Epidermal melanocyte (primary cell): ENCODE data around the gene ALPI.
"Not testable (repeated sequence)": the region's sequence is repeated elsewhere in the genome, so short reads cannot be mapped to it uniquely, and the experiment has no call there.

Experiments used
- DNase-seq: peaks from one replicate; pipeline ENCODE4 v3.0.0; 2011; ENCODE audit warnings: low spot score; ENCODE audit not compliant: insufficient read length

The ALPI gene

DNA sequence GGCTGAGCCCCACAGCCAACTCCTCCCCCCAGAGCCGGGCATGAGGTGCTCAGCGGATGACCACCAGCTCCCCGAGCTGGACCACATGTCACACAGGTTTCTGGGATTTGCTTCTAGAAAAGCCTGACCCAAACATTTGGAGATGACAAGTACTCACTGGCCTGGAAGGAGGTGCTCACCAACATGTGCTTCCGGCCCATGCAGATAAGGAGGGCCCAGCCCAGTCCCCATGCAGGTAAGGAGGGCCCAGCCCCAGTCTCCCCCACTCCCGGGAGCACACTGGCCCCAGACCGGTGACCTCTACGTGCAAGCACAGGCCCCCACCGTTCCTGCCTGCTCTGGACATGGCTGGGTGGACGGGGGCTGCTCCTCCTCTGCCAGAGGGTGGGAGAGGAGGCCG lies 14.0 kb upstream of the ALPI start:
- DNase-seq, result not testable (repeated sequence)

DNA sequence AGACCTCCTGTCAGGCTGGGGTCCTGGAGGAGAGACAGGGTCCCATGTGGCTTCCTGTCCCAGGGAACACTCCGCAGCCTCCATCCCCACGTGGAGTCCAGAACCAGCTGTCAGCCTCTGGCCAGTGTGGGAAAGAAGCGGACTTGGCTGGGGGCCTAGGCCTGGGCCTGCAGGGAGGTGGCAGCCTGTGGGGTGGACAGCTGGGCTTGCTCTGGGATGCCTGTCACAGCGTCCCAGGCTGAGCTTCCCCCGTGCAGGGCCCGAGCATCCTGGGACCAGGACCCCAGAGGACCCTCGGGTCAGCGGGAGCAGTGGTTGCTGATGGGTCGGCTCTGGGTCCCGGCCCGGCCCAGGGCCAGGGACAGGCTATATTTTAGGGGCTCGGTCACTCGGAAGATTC lies 13.5 kb upstream of the ALPI start:
- not testable (repeated sequence) for DNase-seq

DNA sequence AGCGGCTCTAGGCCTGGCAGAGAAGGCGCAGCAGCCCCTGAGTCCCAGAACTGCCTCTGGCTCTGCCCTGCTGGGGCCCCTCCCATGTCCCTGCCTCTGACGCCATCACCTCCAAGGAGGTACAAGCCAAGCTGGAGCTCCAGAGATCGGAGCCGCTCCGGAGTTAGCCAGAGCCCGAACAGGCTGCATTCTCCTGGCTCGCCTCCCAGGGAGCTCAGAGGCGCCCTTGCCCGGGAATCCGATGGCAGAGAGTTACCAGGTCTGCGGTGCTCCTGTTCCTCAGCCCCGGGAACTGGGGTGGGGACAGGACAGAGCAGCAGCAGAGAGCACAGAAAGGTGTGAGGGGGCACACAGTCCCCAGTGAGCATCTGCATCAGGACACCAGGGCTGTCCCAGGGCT lies 12.9 kb upstream of the ALPI start:
- not testable (repeated sequence) for DNase-seq

DNA sequence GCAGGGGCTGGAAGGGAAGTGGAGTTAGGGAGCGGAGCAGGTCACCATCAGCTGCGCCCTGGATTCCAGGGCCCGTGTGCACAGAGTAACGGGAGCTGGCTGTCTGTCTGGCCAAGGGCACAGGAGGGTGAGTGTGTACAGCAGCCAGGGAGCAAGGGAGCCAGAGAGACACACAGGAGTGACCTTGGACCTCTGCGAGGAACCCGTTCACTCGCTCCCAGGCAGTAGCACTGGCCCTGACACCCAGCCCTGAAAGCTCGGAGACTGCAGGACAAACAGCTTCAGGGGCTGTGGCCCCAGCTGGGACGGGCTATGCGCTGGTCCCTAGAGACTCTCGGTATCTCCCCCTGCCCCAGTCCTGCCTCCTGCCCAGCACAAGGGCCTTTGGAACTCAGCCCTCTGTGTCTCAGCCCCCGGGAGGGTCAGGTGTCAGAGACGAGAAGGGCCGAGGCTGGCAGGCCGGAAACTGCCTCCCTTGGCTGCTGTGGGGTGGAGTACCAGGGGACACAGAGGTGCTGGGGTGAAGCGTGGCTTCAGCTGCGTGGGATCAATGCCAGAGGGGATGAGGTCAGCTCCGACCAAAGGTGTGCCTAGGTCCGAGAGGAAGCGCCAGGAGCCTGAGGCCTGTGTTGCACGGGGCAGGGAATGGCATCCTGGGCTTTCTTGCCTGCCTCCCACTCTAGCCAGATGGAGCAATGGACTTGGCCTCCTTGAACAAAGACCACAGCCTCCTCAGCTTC lies 12.1 kb upstream of the ALPI start:
- DNase-seq, result not testable (repeated sequence)

DNA sequence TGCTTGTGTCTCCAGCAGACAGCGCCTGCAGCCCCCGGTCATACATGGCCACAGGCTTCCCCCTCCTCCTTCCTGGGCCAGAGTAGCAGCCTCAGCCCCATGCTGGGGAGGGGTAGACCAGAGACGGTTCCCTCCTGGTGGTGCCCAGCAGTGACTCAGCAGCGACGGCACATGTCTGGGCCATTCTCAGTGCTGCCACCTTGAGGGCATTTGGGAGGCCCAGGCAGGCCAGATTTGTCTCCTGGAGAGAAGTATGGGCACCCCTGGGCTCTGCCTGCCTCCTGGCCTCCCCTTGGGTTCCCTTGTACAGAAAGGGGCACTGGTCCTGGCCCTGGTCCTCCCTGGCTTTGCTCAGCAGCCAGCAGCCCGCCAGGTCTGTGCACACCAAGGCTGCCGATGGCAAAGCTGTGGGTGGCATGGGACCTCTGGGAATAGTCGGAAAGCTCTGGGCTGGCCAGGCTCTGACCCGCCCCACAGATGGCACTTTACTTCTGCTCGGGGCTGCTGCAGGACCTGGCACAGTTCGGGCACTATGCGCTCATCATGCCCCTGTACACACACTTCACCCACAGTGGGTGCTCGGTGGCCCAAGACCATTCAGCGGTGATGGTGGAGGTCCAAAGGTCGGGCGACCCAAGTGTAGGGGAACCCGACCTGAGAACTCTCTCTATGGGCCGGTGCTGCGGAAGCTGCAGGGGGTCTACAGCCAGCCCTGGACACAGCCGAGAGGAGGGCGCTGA lies 11.4 kb upstream of the ALPI start:
- DNase-seq, result no peak

DNA sequence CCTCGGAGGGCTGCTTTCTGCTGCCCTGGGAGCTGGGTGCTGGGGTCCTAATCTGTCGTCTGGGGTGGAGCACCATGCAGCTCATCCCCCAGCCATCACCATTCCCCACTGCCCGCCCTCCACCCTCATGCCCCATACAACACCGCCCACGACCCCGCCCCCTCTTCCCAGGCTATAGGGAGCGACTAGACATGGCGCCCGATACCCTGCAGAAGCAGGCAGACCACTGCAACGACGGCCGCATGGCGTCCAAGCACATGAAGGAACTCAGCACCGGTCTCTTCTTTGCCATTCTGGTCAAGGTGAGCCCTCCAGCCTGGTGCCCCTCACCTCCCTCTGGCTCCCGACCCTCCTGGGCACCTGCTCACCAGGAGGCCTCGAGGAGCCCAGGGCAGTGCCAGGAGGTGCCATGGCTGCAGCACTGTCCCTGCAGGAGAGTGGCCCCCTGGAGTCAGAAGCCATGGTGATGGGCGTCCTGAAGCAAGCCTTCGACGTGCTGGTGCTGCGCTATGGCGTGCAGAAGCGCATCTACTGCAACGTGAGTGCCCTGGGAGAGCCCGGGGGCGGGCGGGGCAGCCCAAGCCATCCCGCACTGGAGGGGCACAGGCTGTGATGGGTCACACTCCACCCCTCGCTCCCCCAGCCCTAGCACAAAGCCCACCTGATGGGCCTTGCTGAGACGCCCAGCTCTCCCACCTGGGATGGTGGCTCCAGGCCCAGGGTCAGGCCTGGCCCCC lies 10.6 kb upstream of the ALPI start:
- not testable (repeated sequence) for DNase-seq

DNA sequence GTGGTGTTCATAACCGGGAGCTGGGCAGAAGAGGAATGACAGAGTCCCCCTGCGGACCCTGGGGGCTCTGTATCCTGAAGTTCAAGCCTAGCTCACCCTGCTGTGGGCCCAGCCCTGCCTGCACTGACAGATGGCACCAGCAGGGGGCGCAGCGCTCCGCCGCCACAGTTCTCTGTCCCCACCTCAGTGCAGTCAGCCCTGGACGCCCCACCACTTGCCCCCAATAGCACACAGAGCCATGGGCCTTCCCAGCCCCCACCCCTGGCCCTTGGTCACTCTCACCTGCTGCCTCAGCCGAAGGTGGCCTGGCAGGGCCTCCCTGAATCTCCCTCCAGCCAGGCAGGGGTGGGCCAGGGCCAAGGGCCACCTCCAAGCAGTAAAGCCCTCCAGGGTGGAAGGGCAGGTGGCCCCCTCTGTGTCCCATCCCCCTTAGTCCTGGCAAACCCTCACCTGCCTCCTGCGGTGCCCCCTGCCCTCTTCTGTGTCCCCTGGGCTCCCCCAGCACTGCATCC lies 9.6 kb upstream of the ALPI start:
- DNase-seq, result not testable (repeated sequence)

DNA sequence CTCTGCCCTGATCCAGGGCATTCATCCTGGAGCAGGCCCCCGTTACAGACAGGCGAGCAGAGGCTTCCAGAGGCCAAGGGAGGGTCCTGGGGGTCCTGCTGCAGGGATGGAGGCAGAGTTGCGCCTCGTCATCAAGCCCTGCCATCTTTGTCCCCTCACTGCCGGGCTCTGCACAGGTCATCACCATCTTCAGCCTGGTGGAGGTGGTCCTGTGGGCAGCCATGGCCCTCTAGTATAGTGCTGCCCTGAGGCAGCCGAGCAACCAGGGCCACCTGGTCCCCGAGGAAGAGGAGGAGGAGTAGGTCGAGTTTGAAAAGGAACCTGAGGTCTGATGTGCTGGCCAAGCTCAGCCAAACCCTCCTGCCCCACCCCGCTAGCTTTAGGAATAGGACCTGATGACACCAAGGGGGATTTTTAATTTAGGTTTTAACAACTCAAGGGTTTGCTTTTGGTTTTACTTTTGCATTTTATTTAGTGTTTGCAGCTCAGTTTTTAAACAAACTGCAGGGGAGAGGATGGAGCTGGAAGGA lies 8.8 kb upstream of the ALPI start:
- DNase-seq, result no peak

DNA sequence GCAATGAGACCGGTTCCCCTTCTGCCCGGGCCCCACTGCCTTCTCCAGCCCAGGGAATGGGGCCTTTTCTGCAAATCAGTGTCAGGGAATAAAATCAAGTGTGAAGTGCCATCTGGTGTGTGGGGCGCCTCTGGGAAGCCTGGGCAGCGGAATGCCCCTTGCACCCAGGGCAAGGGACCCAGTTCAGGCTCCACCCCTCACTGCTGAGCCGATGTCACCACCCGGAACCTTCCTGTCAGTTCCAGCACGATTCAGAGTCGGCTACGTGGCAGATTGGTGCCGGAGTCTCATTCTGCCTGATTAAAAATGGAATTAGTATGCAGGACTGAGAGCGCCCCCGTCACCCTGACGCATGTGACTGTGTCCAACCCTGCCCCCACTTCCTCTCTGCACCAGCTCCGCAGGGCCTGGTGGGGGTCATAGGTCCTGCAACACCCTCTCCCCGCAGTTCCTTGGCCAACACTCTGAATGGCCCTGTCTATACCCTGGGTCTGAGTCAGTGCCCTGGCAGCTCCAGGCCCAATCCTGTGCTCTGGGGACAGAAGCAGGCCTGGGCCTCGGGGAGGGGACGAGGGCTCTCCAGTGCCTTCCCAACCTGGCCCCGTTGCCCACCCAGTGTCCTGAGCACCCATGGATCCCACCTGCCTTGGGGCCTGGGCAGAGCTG lies 8.2 kb upstream of the ALPI start:
- DNase-seq, result no peak

DNA sequence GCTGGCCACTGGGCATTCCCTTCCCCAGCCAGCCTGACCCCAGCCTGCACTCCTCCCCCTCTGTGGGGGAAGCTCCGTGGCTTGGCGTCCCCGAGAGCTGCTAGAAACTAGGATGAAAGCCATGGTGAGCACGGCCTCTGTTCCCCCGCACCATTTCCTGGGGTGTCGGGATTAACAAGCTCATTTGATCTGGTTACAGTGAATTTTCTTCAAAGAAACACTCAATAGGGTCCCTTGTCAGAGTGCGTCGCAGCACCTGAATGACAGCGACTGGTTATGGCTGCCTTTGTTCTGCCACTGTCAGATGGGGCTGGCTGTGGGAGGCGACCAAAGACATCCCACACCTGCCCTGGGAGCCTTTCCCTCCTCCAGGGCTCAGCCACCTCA lies 7.7 kb upstream of the ALPI start:
- DNase-seq, result no peak

DNA sequence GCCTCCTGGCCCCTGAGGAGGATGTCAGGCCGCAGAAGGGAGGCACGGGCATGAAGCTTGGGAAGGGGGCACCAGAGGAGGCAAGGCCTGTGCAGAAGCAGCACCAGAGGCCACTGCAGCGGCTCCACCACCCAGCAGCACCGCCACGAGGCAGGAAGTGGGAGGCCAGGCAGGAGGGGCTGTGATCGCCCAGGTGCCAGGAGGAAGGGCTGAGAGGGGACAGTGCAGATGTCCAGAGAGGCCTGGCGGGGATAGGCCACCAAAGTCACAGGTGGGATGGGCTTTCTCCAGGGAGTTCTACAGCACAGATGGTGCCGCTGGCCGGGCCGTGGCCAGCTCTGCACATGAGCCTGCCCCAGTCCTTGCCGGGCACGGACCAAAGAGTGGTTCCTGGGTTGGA lies 6.0 kb upstream of the ALPI start:
- no peak for DNase-seq

DNA sequence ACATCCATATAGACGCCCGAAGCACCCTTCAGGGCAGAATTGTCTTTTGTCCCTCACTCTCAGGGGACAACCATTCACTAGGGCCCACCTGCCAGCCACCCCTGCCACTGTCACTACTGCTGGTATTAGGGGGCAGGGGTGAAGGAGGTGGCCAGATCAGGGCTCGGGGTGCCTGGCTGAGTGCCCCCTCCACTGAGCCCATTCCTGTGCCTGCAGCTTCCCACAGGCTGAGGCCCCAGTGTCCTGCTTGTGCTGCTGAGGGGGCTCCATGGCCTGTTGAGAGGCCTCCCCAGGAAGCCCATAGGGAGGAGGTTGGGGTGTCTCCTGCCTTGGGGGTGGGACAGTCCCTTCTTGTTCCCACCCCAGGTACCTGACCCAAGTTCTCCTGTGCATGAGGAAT lies 4.3 kb upstream of the ALPI start:
- not testable (repeated sequence) for DNase-seq

DNA sequence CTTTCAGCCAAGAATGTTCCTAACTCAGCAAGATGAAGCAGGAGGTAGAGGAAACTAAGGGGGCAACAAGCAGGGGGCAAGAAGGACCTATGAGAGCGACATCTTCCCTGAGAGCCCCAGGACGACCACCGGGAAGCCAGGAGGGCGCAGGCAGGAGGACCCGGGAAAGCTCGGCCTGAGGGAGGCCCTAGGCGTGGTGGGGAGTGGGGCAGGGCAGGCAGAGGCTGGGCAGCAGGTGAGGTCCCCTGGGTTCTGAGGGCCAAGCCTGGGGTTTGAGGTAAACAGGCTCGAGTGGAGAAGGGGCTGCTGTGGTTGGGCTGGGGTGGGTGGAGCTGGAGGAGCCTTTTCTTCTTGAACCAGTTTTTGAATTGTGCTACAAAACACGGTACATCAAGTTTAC lies 1.3 kb upstream of the ALPI start:
- DNase-seq, result no peak

DNA sequence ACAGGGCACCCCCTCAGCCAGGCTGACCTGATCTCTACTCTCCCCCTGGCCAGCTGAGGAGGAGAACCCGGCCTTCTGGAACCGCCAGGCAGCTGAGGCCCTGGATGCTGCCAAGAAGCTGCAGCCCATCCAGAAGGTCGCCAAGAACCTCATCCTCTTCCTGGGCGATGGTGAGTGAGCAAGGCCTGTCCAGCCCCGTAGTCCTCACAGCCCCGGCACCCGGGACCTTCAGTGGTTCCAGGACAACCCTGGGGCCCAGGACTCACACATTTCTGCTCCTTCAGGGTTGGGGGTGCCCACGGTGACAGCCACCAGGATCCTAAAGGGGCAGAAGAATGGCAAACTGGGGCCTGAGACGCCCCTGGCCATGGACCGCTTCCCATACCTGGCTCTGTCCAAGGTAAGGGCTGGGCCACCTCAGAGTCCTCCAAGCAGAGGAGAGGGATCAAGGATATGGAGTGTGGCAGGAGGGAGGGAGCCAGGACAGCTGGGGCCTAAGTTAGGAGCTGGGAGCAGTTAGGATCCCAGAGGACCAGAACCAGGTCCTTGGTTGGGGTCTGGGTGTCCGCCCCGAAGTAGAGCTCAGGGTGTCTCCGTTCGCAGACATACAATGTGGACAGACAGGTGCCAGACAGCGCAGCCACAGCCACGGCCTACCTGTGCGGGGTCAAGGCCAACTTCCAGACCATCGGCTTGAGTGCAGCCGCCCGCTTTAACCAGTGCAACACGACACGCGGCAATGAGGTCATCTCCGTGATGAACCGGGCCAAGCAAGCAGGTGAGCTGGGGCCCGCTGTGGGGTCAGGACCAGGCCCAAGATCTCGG lies 555 bp downstream of the ALPI start:
- no peak for DNase-seq

DNA sequence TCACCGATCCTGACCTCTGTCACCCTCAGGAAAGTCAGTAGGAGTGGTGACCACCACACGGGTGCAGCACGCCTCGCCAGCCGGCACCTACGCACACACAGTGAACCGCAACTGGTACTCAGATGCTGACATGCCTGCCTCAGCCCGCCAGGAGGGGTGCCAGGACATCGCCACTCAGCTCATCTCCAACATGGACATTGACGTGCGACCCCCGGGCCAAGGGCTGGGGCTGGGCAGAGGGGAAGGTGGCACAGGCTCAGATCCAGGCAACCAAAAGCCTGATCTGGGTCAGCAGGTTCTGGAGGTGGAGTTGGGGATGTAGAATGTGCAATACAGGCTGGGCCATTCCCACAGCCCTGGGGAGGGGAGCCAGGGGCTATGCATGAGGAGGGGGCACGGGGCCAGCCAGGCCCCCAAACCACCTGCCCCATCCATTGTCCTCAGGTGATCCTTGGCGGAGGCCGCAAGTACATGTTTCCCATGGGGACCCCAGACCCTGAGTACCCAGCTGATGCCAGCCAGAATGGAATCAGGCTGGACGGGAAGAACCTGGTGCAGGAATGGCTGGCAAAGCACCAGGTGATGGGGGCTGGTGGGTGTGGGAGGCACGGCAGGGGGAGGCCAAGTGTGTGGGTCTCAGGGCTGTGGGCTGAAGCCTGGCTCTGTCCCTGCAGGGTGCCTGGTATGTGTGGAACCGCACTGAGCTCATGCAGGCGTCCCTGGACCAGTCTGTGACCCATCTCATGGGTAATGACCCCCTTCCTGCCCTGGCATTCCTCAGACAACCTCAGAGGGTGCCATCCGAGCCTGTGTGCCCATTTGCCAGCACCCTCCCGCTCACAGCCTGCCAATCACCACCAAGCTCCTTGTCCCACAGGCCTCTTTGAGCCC lies 1.4 kb downstream of the ALPI start:
- DNase-seq, result no peak

DNA sequence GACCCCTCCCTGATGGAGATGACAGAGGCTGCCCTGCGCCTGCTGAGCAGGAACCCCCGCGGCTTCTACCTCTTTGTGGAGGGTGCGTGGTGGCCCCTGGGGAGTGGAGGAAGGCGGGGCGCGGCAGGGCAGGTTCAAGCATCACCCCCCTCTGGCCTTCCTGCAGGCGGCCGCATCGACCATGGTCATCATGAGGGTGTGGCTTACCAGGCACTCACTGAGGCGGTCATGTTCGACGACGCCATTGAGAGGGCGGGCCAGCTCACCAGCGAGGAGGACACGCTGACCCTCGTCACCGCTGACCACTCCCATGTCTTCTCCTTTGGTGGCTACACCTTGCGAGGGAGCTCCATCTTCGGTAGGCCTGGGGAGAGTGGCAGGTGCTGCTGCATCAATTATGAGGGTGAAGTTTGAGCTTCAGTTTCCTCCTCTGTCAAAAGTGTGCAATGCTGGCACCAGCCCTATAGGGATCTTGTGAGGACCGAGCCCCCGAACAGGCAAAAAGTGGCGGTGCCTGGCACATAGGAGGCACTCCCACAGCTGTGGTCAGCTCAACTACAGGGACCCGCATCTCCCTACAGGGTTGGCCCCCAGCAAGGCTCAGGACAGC lies 2.2 kb downstream of the ALPI start:
- DNase-seq, result no peak

DNA sequence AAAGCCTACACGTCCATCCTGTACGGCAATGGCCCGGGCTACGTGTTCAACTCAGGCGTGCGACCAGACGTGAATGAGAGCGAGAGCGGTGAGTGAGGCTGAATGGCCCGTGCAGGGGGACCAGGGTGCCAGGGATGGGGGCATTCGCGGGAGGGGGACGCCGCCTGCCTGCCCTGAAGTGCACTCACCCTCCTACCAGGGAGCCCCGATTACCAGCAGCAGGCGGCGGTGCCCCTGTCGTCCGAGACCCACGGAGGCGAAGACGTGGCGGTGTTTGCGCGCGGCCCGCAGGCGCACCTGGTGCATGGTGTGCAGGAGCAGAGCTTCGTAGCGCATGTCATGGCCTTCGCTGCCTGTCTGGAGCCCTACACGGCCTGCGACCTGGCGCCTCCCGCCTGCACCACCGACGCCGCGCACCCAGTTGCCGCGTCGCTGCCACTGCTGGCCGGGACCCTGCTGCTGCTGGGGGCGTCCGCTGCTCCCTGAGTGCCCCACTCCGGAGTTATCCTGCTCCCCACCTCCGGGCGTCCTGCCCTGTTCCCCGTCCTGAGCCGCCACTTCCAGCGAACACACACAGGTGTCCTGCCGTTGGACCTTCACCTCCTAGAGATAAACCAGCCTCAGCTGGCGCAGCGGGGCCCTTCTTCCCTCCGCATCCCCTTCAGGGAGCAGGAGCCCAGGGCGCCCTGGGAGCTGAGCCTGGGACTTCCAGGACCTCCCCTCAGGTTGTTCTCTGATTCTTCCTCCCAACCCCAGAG lies 2.9 kb downstream of the ALPI start:
- no peak for DNase-seq

DNA sequence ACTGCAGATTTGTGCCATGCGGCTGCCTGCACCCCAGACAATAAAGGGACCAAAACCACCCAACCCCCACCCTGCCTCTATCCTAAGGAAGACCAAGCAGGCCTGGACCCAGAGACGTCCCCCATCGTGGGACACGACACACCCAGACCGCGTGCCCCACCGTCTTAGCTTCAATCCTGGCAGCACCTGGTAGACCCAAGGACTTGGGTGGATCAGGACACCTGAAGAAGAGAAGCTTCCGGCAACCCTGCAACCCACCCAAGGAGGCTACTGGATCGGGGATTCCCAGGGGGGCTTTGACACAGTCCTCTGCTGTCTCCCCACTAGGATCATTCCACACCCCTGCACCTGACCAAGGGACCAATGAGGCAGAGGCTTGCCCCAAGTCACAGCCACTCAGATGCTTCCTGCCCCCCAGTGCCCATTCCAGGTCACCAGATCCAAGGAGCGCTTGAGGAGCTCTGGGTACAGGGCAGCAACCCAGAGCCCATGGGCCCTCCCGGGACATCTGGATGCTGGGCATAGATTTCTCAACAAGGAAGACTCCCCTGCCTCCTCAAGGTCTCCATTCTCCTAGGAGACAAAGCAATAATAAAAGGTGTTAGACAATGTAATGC lies 3.6 kb downstream of the ALPI start:
- DNase-seq, result no peak
